ENCODE results near the gene DNMT1. TPM values are rescaled to one million over a fixed set of nuclear protein-coding genes. Genes with fewer than 3 reads are reported as not detected.

The DNMT1 gene
- total RNA-seq, 1 experiment from 2014 or later = 259 TPM

DNA sequence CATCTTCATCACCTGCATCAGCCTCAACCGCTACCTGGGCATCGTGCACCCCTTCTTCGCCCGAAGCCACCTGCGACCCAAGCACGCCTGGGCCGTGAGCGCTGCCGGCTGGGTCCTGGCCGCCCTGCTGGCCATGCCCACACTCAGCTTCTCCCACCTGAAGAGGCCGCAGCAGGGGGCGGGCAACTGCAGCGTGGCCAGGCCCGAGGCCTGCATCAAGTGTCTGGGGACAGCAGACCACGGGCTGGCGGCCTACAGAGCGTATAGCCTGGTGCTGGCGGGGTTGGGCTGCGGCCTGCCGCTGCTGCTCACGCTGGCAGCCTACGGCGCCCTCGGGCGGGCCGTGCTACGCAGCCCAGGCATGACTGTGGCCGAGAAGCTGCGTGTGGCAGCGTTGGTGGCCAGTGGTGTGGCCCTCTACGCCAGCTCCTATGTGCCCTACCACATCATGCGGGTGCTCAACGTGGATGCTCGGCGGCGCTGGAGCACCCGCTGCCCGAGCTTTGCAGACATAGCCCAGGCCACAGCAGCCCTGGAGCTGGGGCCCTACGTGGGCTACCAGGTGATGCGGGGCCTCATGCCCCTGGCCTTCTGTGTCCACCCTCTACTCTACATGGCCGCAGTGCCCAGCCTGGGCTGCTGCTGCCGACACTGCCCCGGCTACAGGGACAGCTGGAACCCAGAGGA is 80.6 kb downstream of the DNMT1 start:
- Histone ChIP-seq H3K36me3 (ENCODE audit: low read depth, low read length) (peaks cover 45% of the 10 kb centered on the region), H3K27me3 (ENCODE audit: low read length) (no peaks in the 10 kb centered on the region), H4K20me1 (ENCODE audit: low read length) (0 out of 2 replicates have a peak, but pooled peaks cover 5% of the 10 kb centered on the region), H3K79me2 (ENCODE audit: low read length) (peaks cover 28% of the 10 kb centered on the region), H2AFZ (ENCODE audit: low read length) (no peak overlapping the region), H3K4me3 (ENCODE audit: low read length) (no peak overlapping the region), H3K9me2 (replicated peaks; ENCODE audit: low read length) (no peaks in the 10 kb centered on the region), H3K27ac (ENCODE audit: low read length) (no peak overlapping the region), H3K9me3 (ENCODE audit: low read length) (no peaks in the 10 kb centered on the region), H3K4me1 (ENCODE audit: insufficient read depth, low read length) (no peaks in the 10 kb centered on the region), H3K9ac (ENCODE audit: low read length) (no peak overlapping the region), H3F3A (ENCODE audit: low read length, unreplicated experiment) (peaks cover 16% of the 10 kb centered on the region), H3K4me2 (ENCODE audit: low read length) (no peak overlapping the region)
- ATAC-seq (peak; percentile 14), DNase-seq (peak; percentile 11)
- POLR2A ChIA-PET (ENCODE audit: unreplicated experiment) = interaction anchor here (0.6 kb wide), 1 partner anchor 157 kb away, joined by 4 read pairs; the partner anchor contains the start of gene ICAM1
- CTCF ChIA-PET = no interaction called here
- no peak for TF ChIP-seq EZH2phosphoT487 (IDR thresholded peaks at IDR 0.05; ENCODE audit: borderline replicate concordance, low read length)
- no peak for TF ChIP-seq EZH2 (IDR thresholded peaks at IDR 0.05; ENCODE audit: low read length, unreplicated experiment)
- no peak for TF ChIP-seq CTCF (conservative IDR thresholded peaks at IDR 0.05; ENCODE audit: low read depth, low read length)
- BruUV-seq (replicated peaks) = no TSS peak
- intact Hi-C loops (cut with micrococcal nuclease) = no loop called here

DNA sequence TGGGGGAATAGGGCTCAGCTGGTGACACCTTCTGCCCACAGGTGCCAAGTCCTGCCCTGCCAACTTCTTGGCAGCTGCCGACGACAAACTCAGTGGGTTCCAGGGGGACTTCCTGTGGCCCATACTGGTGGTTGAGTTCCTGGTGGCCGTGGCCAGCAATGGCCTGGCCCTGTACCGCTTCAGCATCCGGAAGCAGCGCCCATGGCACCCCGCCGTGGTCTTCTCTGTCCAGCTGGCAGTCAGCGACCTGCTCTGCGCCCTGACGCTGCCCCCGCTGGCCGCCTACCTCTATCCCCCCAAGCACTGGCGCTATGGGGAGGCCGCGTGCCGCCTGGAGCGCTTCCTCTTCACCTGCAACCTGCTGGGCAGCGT is 81.2 kb downstream of the DNMT1 start:
- ChIA-PET POLR2A (ENCODE audit: unreplicated experiment) (no interaction called here), CTCF (interaction anchor here (1.0 kb wide), 1 partner anchor 136 kb away, joined by 6 read pairs; no protein-coding TSS in a partner anchor)
- Histone ChIP-seq H3K36me3 (ENCODE audit: low read depth, low read length) (peaks cover 48% of the 10 kb centered on the region), H3F3A (ENCODE audit: low read length, unreplicated experiment) (peaks cover 16% of the 10 kb centered on the region), H3K79me2 (ENCODE audit: low read length) (peaks cover 27% of the 10 kb centered on the region), H3K4me3 (ENCODE audit: low read length) (no peak overlapping the region), H3K9me2 (replicated peaks; ENCODE audit: low read length) (no peaks in the 10 kb centered on the region), H2AFZ (ENCODE audit: low read length) (no peak overlapping the region), H3K27ac (ENCODE audit: low read length) (no peak overlapping the region), H3K4me1 (ENCODE audit: insufficient read depth, low read length) (no peaks in the 10 kb centered on the region), H3K9ac (ENCODE audit: low read length) (no peak overlapping the region), H3K27me3 (ENCODE audit: low read length) (no peaks in the 10 kb centered on the region), H4K20me1 (ENCODE audit: low read length) (0 out of 2 replicates have a peak, but pooled peaks cover 5% of the 10 kb centered on the region), H3K4me2 (ENCODE audit: low read length) (no peak overlapping the region), H3K9me3 (ENCODE audit: low read length) (no peaks in the 10 kb centered on the region)
- intact Hi-C loops (cut with micrococcal nuclease) = no loop called here
- DNase-seq = peak; percentile 15
- TF ChIP-seq EZH2phosphoT487 (IDR thresholded peaks at IDR 0.05; ENCODE audit: borderline replicate concordance, low read length) (no peak), EZH2 (IDR thresholded peaks at IDR 0.05; ENCODE audit: low read length, unreplicated experiment) (no peak), CTCF (conservative IDR thresholded peaks at IDR 0.05; ENCODE audit: low read depth, low read length) (no peak)
- no TSS peak for BruUV-seq (replicated peaks)
- ATAC-seq = peak; percentile 4

Data from PC-3 (cell line).